Endothelial cell of umbilical vein (primary cell): ENCODE results near the gene RTN4R. TPM values are rescaled to one million over a fixed set of nuclear protein-coding genes. Genes with fewer than 3 reads are reported as not detected.

Source experiments
- BruUV-seq: library from RNA; stranded (reverse); fragments of 400-500 nt; replicated peaks from 2 replicates; lab custom pipeline; 2021; lab: Mats Ljungman, UMichigan
- CTCF ChIA-PET: fragments of 300-600, 350-600 bp; sonication (Branson Sonifier 250); formaldehyde crosslinking; loops from one replicate; lab custom pipeline; 2021; ENCODE audit warnings: antibody characterized with exemption, inconsistent platforms; lab: Charles Lee
- POLR2A ChIA-PET: fragments of 300-600, 350-600 bp; sonication (Branson Sonifier 250); formaldehyde crosslinking; loops from one replicate; lab custom pipeline; 2021; ENCODE audit warnings: antibody characterized with exemption, inconsistent platforms; lab: Charles Lee
- DNase-seq: peaks from one replicate; pipeline ENCODE4 v3.0.0-alpha.2; 2011; ENCODE audit warnings: low read depth, low spot score
- FAIRE-seq: peaks from 2 replicates; lab custom pipeline; 2011; peaks lifted over from hg19 to GRCh38; lab: Jason Lieb, UNC
- H2AFZ ChIP-seq: 2 replicates; pipeline ENCODE4 v1.6.0; 2012; ENCODE audit warnings: low read depth, low read length, control low read depth, inconsistent platforms
- H3K27ac ChIP-seq: 2 replicates; pipeline ENCODE4 v1.5.1; 2011; ENCODE audit warnings: low read depth, mild to moderate bottlenecking, control low read depth, low read length, moderate library complexity; ENCODE audit not compliant: insufficient read depth
- H3K27me3 ChIP-seq, 2 experiments: 2 replicates each; pipeline versions ENCODE4 v1.6.0 to v1.6.1; 2011; ENCODE audit warnings: low read length in 2 of 2, mixed read lengths in 1 of 2; ENCODE audit not compliant: control insufficient read depth in 2 of 2, insufficient read depth in 2 of 2
- H3K36me3 ChIP-seq, 2 experiments: 2 replicates in 1 of 2; 3 replicates in 1 of 2; pipeline ENCODE4 v1.5.1; 2011; ENCODE audit warnings: low read length in 2 of 2, mild to moderate bottlenecking in 1 of 2, moderate library complexity in 1 of 2; ENCODE audit not compliant: control insufficient read depth in 2 of 2, insufficient read depth in 2 of 2; ENCODE audit errors: extremely low read depth in 1 of 2
- H3K4me1 ChIP-seq: 3 replicates; pipeline ENCODE4 v1.5.1; 2011; ENCODE audit warnings: mild to moderate bottlenecking, low read length; ENCODE audit not compliant: control insufficient read depth, insufficient read depth; ENCODE audit errors: extremely low read depth
- H3K4me2 ChIP-seq: 2 replicates; pipeline ENCODE4 v1.6.1; 2011; ENCODE audit warnings: low read length, control low read depth, mixed read lengths; ENCODE audit not compliant: insufficient read depth
- H3K4me3 ChIP-seq, 3 experiments: fragments of 200-600 bp in 1 of 3; sonication (generic), shearing (Covaris generic) in 1 of 3; replicated peaks in 1 of 3; 2 replicates each; pipeline ENCODE4 v1.5.1; 2011 to 2016; ENCODE audit warnings: control low read depth in 3 of 3, low read length in 3 of 3, mild to moderate bottlenecking in 2 of 3, inconsistent platforms in 1 of 3, low read depth in 1 of 3, moderate library complexity in 1 of 3; ENCODE audit not compliant: insufficient read depth in 1 of 3
- H3K79me2 ChIP-seq: 2 replicates; pipeline ENCODE4 v1.6.0; 2012; ENCODE audit warnings: low read length, inconsistent platforms; ENCODE audit not compliant: control insufficient read depth, insufficient read depth
- H3K9ac ChIP-seq: replicated peaks from 2 replicates; pipeline ENCODE3; 2011; ENCODE audit warnings: low read length, control low read depth; ENCODE audit not compliant: insufficient read depth; ENCODE audit errors: extremely low read depth
- H3K9me1 ChIP-seq: replicated peaks from 3 replicates; pipeline ENCODE4 v1.6.0; 2011; ENCODE audit warnings: mild to moderate bottlenecking, low read length; ENCODE audit not compliant: control insufficient read depth, insufficient read depth; ENCODE audit errors: extremely low read depth
- H3K9me3 ChIP-seq: replicated peaks from 2 replicates; pipeline ENCODE4 v1.5.1; 2012; ENCODE audit warnings: low read length, inconsistent platforms; ENCODE audit not compliant: control insufficient read depth, insufficient read depth
- H4K20me1 ChIP-seq: replicated peaks from 2 replicates; pipeline ENCODE3; 2011; ENCODE audit warnings: mild to moderate bottlenecking, low read length; ENCODE audit not compliant: control insufficient read depth, insufficient read depth; ENCODE audit errors: extremely low read depth
- EZH2 ChIP-seq: IDR thresholded peaks from 2 replicates; pipeline ENCODE4 v1.6.1; 2012; ENCODE audit warnings: borderline replicate concordance, low read depth, mild to moderate bottlenecking, moderate library complexity, low read length, inconsistent platforms; ENCODE audit not compliant: severe bottlenecking
- FOS ChIP-seq: IDR thresholded peaks from 2 replicates; pipeline ENCODE4 v1.6.1; 2011; ENCODE audit warnings: mild to moderate bottlenecking, low read length, moderate library complexity, borderline replicate concordance; ENCODE audit not compliant: insufficient read depth
- GATA2 ChIP-seq: IDR thresholded peaks from 2 replicates; pipeline ENCODE4 v1.7.0; 2011; ENCODE audit warnings: low read depth, mild to moderate bottlenecking, moderate library complexity, mixed read lengths, low read length; ENCODE audit not compliant: insufficient read length, insufficient read depth
- JUN ChIP-seq: IDR thresholded peaks from 2 replicates; pipeline ENCODE4 v1.6.1; 2011; ENCODE audit warnings: borderline replicate concordance, low read depth; ENCODE audit not compliant: insufficient read length, insufficient read depth
- MYC ChIP-seq: IDR thresholded peaks from one replicate; pipeline ENCODE4 v1.6.1; 2011; ENCODE audit warnings: mild to moderate bottlenecking, low read depth, low read length
- POLR2A ChIP-seq: IDR thresholded peaks from 2 replicates; pipeline ENCODE4 v1.6.1; 2012; ENCODE audit warnings: low read depth, mild to moderate bottlenecking, control low read depth, low read length
- POLR2AphosphoS5 ChIP-seq: IDR thresholded peaks from 2 replicates; pipeline ENCODE4 v1.6.1; 2012; ENCODE audit warnings: low read depth, mild to moderate bottlenecking, control low read depth, low read length, moderate library complexity; ENCODE audit not compliant: insufficient read depth
- dilution Hi-C: fragments of 300-500 bp; cut with MboI; formaldehyde crosslinking; loops from one replicate; pipeline ENCODE4 v1.15.0; 2019; ENCODE audit warnings: low sequenced_read_pairs; ENCODE audit not compliant: extremely low pct_ligation_motif_present
- intact Hi-C: fragments of 100-400 bp; cut with micrococcal nuclease; formaldehyde crosslinking; loops from one replicate; pipeline ENCODE4 v1.10.0; 2022
- polyA plus RNA-seq, 4 experiments: library from polyadenylated mRNA; depleted of rRNA in 3 of 4; stranded (reverse) in 3 of 4; unstranded in 1 of 4; fragments of >200 nt; gene quantifications; 2 replicates each; pipeline versions ENCODE4 v1.2.1 to v1.2.3, GENCODE V29; 2011 to 2012; ENCODE audit warnings: missing spikeins in 1 of 4
- total RNA-seq: library from RNA; stranded (reverse); gene quantifications from 2 replicates; pipeline ENCODE4 v1.2.3, GENCODE V29; 2021
- TF ChIP-seq, protein P1 (sequence below), 2 donors: IDR thresholded peaks; 1 replicate in 1 of 2; 2 replicates in 1 of 2; pipeline ENCODE4 v1.5.1; 2011; ENCODE audit warnings: low read length in 2 of 2, mild to moderate bottlenecking in 2 of 2, moderate library complexity in 2 of 2, control low read depth in 1 of 2, inconsistent platforms in 1 of 2, low read depth in 1 of 2; ENCODE audit not compliant: insufficient read depth in 1 of 2; ENCODE audit errors: extremely low read depth in 1 of 2

Gene RTN4R
- total and polyA plus RNA-seq, 2 donors (not counting 3 experiments of a cell fraction or from before 2014, with no cell fraction given), result 1.2 to 2.2 TPM

DNA sequence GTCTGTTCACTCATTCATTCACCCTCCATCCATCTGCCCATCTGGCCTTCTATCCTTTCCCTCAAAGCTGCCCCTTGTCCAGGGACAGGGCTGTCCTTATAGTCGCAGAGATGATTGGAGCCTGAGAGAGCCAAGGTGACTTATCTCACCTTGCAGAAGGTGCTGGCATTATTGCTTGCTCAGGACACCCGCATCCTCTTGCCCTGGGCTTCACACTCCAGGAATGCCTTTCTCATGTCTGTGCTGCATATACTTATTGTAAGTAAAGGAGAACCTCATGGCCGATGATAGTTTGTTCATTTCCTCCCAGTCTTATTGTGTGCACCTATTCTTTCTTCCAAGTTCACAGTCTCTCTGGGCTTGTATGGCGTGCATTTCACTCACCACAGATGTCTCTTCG lies 68.2 kb downstream of the RTN4R start:
- Histone ChIP-seq H3K4me1 (peaks cover 19% of the 10 kb centered on the region), H3K9me3 (no peaks in the 10 kb centered on the region), H3K79me2 (no peaks in the 10 kb centered on the region), H2AFZ (no peak overlapping the region), H3K4me3 (no peak overlapping the region), H4K20me1 (no peaks in the 10 kb centered on the region), H3K27me3 (no peaks in the 10 kb centered on the region), H3K36me3 (no peaks in the 10 kb centered on the region), H3K4me2 (no peak overlapping the region), H3K9ac (no peak overlapping the region), H3K27ac (no peak overlapping the region), H3K9me1 (no peaks in the 10 kb centered on the region)
- ChIA-PET POLR2A (no interaction called here), CTCF (no interaction called here)
- intact Hi-C loops (no loop called here), dilution Hi-C loops (no loop called here)
- DNase-seq (no peak), FAIRE-seq (no peak)
- no TSS peak for BruUV-seq
- no peak for TF ChIP-seq GATA2
- TF ChIP-seq MYC, result no peak
- no peak for TF ChIP-seq POLR2AphosphoS5
- no peak for TF ChIP-seq EZH2
- TF ChIP-seq JUN, result no peak
- TF ChIP-seq POLR2A, result no peak
- TF ChIP-seq, protein P1, sequence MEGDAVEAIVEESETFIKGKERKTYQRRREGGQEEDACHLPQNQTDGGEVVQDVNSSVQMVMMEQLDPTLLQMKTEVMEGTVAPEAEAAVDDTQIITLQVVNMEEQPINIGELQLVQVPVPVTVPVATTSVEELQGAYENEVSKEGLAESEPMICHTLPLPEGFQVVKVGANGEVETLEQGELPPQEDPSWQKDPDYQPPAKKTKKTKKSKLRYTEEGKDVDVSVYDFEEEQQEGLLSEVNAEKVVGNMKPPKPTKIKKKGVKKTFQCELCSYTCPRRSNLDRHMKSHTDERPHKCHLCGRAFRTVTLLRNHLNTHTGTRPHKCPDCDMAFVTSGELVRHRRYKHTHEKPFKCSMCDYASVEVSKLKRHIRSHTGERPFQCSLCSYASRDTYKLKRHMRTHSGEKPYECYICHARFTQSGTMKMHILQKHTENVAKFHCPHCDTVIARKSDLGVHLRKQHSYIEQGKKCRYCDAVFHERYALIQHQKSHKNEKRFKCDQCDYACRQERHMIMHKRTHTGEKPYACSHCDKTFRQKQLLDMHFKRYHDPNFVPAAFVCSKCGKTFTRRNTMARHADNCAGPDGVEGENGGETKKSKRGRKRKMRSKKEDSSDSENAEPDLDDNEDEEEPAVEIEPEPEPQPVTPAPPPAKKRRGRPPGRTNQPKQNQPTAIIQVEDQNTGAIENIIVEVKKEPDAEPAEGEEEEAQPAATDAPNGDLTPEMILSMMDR (IDR thresholded peaks at IDR 0.05; ENCODE audit: extremely low read depth in 1 of 2, insufficient read depth in 1 of 2, low read depth in 1 of 2, low read length in 2 of 2), result no peak
- no peak for TF ChIP-seq FOS
